ENCODE data around the gene EHBP1L1. TPM values are rescaled to one million over a fixed set of nuclear protein-coding genes. Genes with fewer than 3 reads are reported as not detected.

EHBP1L1 gene
- total RNA-seq, 2 donors from 2014 or later, result 6.2 to 9.8 TPM

DNA sequence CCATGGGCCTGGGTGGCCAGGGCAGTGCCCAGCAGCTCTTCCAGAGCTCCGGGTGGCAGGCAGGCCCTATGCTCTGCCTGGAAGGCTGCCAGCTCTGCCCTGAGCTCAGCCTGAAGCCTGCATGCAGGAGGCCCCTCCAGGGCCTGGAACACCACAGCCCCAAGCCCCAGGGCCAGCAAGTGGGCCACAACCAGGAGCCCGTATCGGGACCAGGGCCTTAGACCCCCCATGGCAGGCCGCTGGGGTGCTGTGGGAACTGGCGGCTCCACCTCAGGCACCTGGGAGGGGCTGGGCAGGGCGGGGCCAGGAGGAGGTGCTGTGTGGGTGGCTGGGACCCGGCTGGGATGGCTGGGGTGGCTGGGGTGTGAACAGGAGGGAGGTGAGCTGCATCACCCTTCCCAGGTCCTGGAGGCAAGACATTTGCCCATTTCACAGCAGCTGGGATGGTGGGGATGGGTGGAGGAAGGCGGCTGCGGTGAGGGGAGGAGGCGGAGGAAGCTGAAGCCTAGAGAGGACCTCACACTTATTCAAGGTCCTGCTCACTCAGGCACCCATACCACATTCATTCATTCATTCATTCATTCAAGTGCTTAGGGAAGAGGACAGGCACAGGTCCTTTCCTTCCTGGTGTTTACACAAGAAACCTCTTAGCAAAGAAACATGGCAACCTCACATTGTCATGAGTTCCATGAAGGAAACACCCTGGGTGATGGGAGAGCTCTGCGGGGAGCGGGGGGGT lies 19.9 kb downstream of the EHBP1L1 start, which contains the start of gene KCNK7:
TSS of gene KCNK7 (minus strand) at position 258 of the 739 bp plus-strand sequence. CDS start at position 230, 28 bp downstream.
- Histone ChIP-seq H3K4me1 (ENCODE audit: control insufficient read depth, insufficient read depth, low read length) (no peaks in the 10 kb centered on the region), H3K9ac (ENCODE audit: extremely low read depth, low read length, poor library complexity, severe bottlenecking) (no peak within 1 kb of the TSS), H3K36me3 (ENCODE audit: control insufficient read depth, insufficient read depth, low read length) (peaks cover 13% of the 10 kb centered on the region), H3K27me3 (ENCODE audit: control insufficient read depth, insufficient read depth, low read length, poor library complexity, severe bottlenecking) (peaks cover 24% of the 10 kb centered on the region), H3K27ac (ENCODE audit: low read depth, low read length) (no peak within 1 kb of the TSS), H3K9me3 (ENCODE audit: control insufficient read depth, low read length) (no peaks in the 10 kb centered on the region), H3K4me3 (ENCODE audit: low read length) (no peak within 1 kb of the TSS)
- TF ChIP-seq, protein P1, sequence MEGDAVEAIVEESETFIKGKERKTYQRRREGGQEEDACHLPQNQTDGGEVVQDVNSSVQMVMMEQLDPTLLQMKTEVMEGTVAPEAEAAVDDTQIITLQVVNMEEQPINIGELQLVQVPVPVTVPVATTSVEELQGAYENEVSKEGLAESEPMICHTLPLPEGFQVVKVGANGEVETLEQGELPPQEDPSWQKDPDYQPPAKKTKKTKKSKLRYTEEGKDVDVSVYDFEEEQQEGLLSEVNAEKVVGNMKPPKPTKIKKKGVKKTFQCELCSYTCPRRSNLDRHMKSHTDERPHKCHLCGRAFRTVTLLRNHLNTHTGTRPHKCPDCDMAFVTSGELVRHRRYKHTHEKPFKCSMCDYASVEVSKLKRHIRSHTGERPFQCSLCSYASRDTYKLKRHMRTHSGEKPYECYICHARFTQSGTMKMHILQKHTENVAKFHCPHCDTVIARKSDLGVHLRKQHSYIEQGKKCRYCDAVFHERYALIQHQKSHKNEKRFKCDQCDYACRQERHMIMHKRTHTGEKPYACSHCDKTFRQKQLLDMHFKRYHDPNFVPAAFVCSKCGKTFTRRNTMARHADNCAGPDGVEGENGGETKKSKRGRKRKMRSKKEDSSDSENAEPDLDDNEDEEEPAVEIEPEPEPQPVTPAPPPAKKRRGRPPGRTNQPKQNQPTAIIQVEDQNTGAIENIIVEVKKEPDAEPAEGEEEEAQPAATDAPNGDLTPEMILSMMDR (conservative IDR thresholded peaks at IDR 0.05), result no peak
- no peak for DNase-seq
- Mint-ChIP-seq H3K4me3 (no peak within 1 kb of the TSS), H3K27me3 (ENCODE audit: insufficient read depth) (peaks cover 38% of the 10 kb centered on the region), H3K27ac (no peak within 1 kb of the TSS), H3K4me1 (peaks cover 2% of the 10 kb centered on the region), H3K36me3 (ENCODE audit: low read depth) (peaks cover 12% of the 10 kb centered on the region), H3K9me3 (no peaks in the 10 kb centered on the region)
- 86 to 100% methylated on average over 2 to 12 of the region's 12 CpGs for WGBS, 2 experiments (ENCODE audit: insufficient coverage in 1 of 2, insufficient read length in 1 of 2)

DNA sequence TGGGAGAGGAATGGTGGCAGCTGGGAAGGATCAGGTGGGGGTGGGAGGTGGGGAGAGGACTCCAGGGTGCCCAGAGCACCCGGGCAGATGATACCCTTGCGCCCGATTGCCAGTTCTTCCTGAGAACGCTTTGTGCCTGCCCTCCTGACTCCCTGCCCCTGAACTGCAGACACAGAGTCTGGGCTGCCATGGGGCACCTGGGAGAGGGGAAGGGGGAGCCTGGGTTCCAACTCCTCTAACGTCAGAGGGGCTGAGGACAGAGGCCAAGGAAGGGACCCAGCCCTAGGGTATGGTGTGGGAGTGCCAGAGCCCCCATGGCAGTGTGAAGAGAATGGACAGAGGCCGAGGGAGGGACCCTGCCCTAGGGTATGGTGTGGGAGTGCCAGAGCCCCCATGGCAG lies 20.7 kb downstream of the EHBP1L1 start:
- 79 to 87% methylated on average over 2 to 6 of the region's 6 CpGs for WGBS, 2 experiments (ENCODE audit: insufficient coverage in 1 of 2, insufficient read length in 1 of 2)
- no peaks in the 10 kb centered on the region for H3K9me3 Mint-ChIP-seq

DNA sequence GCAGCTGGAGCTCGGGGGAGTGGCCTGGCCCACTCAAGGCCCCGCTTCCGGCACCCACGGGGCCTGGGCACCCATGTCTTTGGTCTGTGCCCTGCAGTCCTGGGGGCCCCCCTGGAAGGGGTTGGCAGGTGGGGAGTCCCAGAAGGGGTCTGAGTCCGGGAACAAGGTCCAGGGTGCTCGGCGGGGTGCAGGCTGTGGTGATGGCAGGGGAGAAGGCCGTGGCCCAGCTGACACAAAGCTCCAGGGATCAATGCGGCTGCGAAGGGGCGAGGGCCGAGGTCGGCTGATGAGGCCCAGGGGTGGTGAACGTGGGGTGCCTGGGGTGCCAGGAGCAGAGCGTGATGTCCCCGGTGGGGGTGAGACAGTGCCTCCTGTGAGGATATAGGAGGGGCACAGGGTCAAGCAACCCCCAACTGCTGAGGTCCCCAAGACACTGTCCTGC lies 22.4 kb downstream of the EHBP1L1 start:
- no peaks in the 10 kb centered on the region for H3K4me1 ChIP-seq (ENCODE audit: control insufficient read depth, insufficient read depth, low read length)
- peaks cover 19% of the 10 kb centered on the region for H3K36me3 ChIP-seq (ENCODE audit: control insufficient read depth, insufficient read depth, low read length)
- H3K27ac ChIP-seq (ENCODE audit: low read depth, low read length), result no peak overlapping the region
- H3K27me3 ChIP-seq (ENCODE audit: control insufficient read depth, insufficient read depth, low read length, poor library complexity, severe bottlenecking), result peaks cover 6% of the 10 kb centered on the region
- H3K9ac ChIP-seq (ENCODE audit: extremely low read depth, low read length, poor library complexity, severe bottlenecking), result no peak overlapping the region
- H3K4me3 ChIP-seq (ENCODE audit: low read length), result no peak overlapping the region
- no peaks in the 10 kb centered on the region for H3K9me3 ChIP-seq (ENCODE audit: control insufficient read depth, low read length)
- Mint-ChIP-seq H3K9me3 (no peaks in the 10 kb centered on the region), H3K4me1 (no peaks in the 10 kb centered on the region), H3K36me3 (ENCODE audit: low read depth) (peaks cover 19% of the 10 kb centered on the region), H3K27me3 (ENCODE audit: insufficient read depth) (peaks cover 19% of the 10 kb centered on the region), H3K4me3 (no peak overlapping the region), H3K27ac (no peak overlapping the region)
- no peak for DNase-seq
- 90 to 93% methylated on average over 6 to 16 of the region's 16 CpGs for WGBS, 2 experiments (ENCODE audit: insufficient coverage in 1 of 2, insufficient read length in 1 of 2)
- TF ChIP-seq, protein P1 (conservative IDR thresholded peaks at IDR 0.05), result no peak

More for the DNA sequence above, 20.7 kb downstream of the EHBP1L1 start:
- peaks cover 13% of the 10 kb centered on the region for H3K36me3 ChIP-seq (ENCODE audit: control insufficient read depth, insufficient read depth, low read length)
- no peaks in the 10 kb centered on the region for H3K4me1 Mint-ChIP-seq
- H3K9me3 ChIP-seq (ENCODE audit: control insufficient read depth, low read length), result no peaks in the 10 kb centered on the region
- H3K27me3 Mint-ChIP-seq (ENCODE audit: insufficient read depth), result peaks cover 30% of the 10 kb centered on the region
- no peak for DNase-seq
- peaks cover 16% of the 10 kb centered on the region for H3K27me3 ChIP-seq (ENCODE audit: control insufficient read depth, insufficient read depth, low read length, poor library complexity, severe bottlenecking)
- H3K36me3 Mint-ChIP-seq (ENCODE audit: low read depth), result peaks cover 12% of the 10 kb centered on the region
- no peaks in the 10 kb centered on the region for H3K4me1 ChIP-seq (ENCODE audit: control insufficient read depth, insufficient read depth, low read length)
- H3K4me3 Mint-ChIP-seq, result no peak overlapping the region
- TF ChIP-seq, protein P1 (conservative IDR thresholded peaks at IDR 0.05), result no peak
- H3K9ac ChIP-seq (ENCODE audit: extremely low read depth, low read length, poor library complexity, severe bottlenecking), result no peak overlapping the region
- H3K27ac Mint-ChIP-seq, result no peak overlapping the region
- H3K4me3 ChIP-seq (ENCODE audit: low read length), result no peak overlapping the region
- H3K27ac ChIP-seq (ENCODE audit: low read depth, low read length), result no peak overlapping the region
